NCI-H524 (cell line): ENCODE measurements around the gene CBARP.
"Not testable (repeated sequence)": the region's sequence is repeated elsewhere in the genome, so short reads cannot be mapped to it uniquely, and the experiment has no call there.

Experiments
- DNase-seq, 2 experiments: peaks; one replicate each; lab custom pipeline; 2025; lab: John Stamatoyannopoulos, UW

The CBARP gene

DNA sequence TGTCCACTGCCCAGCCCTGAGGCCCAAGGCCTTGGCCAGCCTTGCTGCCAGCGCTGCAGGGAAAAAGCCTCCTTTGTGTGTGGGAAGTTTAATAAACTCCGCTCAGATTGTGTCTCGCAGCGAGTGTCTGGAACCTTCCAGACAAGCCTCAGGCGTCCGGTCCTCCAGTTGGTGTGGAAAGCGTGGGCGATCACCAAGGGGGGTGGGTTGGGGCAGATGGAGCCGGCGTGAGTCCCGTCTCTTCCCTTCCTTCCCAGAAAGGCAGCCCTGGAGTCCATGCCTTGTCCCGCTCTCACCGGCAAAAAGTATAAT lies 27.6 kb downstream of the CBARP start:
- no peak for DNase-seq

GRCh38 chr19:1208830-1209229 lies 29.0 kb downstream of the CBARP start:
- DNase-seq: not testable (repeated sequence)

- DNase-seq: no peak
Measured at GRCh38 chr19:1206864-1207450, 30.8 kb downstream of the CBARP start.

- no peak for DNase-seq
Measured at GRCh38 chr19:1206150-1206863, 31.5 kb downstream of the CBARP start.

DNA sequence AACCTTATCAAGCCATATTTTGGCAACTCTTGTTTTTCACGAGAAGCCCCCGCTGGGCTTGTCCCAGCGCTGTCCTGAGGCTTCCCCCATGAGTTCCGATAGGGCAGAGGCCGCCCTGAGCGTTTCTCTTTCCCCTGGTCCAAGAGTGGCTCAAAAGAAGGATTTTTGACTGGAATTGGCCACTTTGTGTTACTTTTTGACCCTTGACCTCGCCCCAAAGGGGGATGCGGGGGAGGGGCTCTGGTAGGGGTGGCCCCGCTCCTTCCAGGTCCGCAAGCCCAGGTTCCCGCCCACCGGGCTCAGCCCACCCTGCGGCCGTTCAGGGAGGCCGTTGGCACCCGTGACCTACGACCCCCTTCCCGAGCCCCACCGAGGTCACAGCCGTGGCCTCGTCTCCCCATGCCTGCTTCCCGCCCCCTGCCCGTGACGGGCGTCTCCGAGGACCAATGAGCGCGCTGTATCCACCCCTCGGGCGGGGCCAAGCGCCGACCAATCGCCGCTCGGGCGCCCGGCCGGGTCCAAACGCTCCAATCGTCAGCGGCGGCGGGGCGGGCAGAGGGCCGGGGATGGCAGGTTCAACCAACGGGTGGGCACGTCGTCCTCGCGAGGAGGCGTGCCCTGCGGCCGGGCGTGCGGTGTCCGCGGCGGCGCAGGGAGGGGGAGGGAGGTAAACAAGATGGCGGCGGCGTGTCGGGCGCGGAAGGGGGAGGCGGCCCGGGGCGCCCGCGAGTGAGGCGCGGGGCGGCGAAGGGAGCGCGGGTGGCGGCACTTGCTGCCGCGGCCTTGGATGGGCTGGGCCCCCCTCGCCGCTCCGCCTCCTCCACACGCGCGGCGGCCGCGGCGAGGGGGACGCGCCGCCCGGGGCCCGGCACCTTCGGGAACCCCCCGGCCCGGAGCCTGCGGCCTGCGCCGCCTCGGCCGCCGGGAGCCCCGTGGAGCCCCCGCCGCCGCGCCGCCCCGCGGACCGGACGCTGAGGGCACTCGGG lies 32.4 kb downstream of the CBARP start, which contains the start of gene STK11:
Gene STK11, plus strand, starts transcription at position 665 of the 986 bp plus-strand sequence. CDS start 1,136 bp downstream, outside the sequence.
- peak; percentile 93 to 96 for DNase-seq

GRCh38 chr19:1200614-1201013 lies 37.2 kb downstream of the CBARP start:
- DNase-seq: not testable (repeated sequence)

- DNase-seq: no peak
Measured at GRCh38 chr19:1199531-1199930, 38.3 kb downstream of the CBARP start.

- no peak for DNase-seq
Measured at GRCh38 chr19:1189419-1189818, 48.4 kb downstream of the CBARP start.

DNA sequence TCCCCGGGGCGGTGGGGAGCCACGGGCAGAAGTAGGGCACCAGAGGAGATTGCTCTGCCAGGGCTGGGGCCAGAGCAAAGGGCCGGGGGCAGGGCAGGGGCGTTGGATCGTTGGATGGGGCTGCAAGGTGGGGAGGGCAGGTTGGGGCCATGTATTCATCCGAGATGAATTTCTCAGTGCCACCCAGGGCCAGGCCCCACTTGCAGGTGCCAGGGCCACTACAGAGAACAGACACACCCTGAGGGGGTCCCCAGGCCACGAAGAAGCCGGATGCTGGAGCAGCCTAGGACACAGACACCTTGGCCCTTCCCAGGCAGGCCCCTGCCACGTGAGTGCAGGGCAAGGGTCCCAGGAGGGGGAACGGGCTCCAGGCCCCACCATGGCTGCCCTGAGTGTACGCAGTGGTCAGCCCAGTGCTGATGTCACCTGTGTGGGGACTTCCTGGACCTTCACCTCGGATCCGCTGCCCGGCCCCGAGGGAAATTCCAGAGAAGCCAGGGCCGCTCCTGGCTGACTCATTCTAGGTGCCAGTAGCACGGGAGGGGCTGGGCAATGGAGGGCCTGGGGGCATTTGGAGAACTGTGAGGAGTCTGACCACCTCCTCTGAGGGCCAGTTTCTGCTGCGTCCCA lies 54.1 kb downstream of the CBARP start:
- DNase-seq: no peak

DNA sequence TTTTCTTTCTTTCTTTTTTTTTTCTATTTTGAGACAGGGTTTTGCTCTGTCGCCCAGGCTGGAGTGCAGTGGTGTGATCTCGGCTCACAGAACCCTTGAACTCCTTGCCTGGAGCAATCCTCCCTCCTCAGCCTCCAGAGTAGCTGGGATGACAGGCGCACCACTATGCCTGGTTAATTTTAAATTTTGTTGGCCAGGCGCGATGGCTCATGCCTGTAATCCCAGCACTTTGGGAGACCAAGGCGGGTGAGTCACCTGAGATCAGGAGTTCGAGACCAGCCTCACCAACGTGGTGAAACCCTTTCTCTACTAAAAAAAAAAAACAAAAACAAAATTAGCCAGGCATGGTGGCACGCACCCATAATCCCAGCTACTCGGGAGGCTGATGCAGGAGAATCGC lies 55.1 kb downstream of the CBARP start:
- no peak for DNase-seq

DNA sequence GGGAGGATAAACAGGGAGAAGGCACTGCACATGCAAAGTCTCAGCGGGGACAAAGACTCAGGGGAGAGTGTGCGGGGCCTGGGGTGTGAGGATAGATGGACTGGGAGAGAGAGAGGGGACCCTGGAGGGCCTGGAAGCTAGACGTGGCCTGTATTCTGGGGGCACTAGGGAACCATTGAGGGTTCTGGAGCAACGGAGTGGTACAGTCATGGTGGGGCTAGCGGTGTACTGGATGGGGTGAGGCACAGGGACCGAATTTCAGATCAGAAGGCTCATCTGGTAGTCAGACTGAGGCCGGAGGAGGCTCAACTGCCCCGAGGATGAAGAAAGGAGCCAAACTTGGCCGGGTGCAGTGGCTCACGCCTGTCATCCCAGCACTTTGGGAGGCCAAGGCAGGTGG lies 55.7 kb downstream of the CBARP start:
- no peak for DNase-seq

DNA sequence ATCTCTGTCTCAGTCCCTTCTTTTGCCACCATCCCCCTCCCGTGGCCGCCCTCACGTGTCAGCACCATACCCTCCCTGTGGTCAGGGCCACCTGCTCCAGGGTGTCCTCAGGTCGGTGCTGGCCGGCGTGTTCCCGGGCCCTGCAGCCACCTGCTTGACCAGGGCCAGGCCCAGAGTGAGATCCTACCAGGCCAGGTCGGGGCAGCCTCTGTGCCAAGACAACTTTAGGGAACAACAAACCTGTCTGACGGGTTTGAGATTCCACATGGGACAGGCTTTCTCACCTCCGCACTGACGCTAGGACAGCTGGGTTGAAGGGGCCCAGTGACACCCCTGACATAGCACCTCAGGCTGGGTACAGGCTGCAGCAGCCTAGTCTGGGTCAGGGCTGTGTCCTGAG lies 56.2 kb downstream of the CBARP start:
- no peak for DNase-seq
